GM21515 (cell line): ENCODE data around the gene BPIFB1.

Source experiments
- ATAC-seq: cut with Tn5 transposase; IDR thresholded peaks from one replicate; pipeline ENCODE4 v1.9.1; 2021; ENCODE audit not compliant: unreplicated experiment

BPIFB1 gene

GRCh38 chr20:33291830-33292355 is 8.9 kb downstream of the BPIFB1 start:
- ATAC-seq, result no peak

GRCh38 chr20:33296206-33296605 is 13.2 kb downstream of the BPIFB1 start:
- ATAC-seq, result no peak

- no peak for ATAC-seq
These were observed 15.4 kb downstream of the BPIFB1 start for GRCh38 chr20:33298391-33298790.

GRCh38 chr20:33299111-33299603 is 16.1 kb downstream of the BPIFB1 start:
- ATAC-seq, result no peak

GRCh38 chr20:33301192-33301930 is 18.3 kb downstream of the BPIFB1 start:
- ATAC-seq, result no peak

- ATAC-seq, result no peak
These were observed 20.6 kb downstream of the BPIFB1 start for GRCh38 chr20:33303595-33303994.

- no peak for ATAC-seq
These were observed 21.0 kb downstream of the BPIFB1 start for GRCh38 chr20:33304046-33304445.

- no peak for ATAC-seq
These were observed 22.6 kb downstream of the BPIFB1 start for GRCh38 chr20:33305589-33306057.

- no peak for ATAC-seq
These were observed 23.2 kb downstream of the BPIFB1 start for GRCh38 chr20:33306228-33306627.

GRCh38 chr20:33306807-33307206 is 23.8 kb downstream of the BPIFB1 start:
- ATAC-seq, result no peak

GRCh38 chr20:33308668-33309067 is 25.7 kb downstream of the BPIFB1 start:
- no peak for ATAC-seq

- no peak for ATAC-seq
These were observed 26.6 kb downstream of the BPIFB1 start for GRCh38 chr20:33309631-33310030.

GRCh38 chr20:33310327-33310899 is 27.4 kb downstream of the BPIFB1 start:
- no peak for ATAC-seq

- ATAC-seq, result no peak
These were observed 28.0 kb downstream of the BPIFB1 start for GRCh38 chr20:33311011-33311410.

- ATAC-seq, result no peak
These were observed 29.0 kb downstream of the BPIFB1 start for GRCh38 chr20:33311996-33312395.

- ATAC-seq, result no peak
These were observed 29.6 kb downstream of the BPIFB1 start for GRCh38 chr20:33312583-33312982.

- no peak for ATAC-seq
These were observed 30.8 kb downstream of the BPIFB1 start for GRCh38 chr20:33313686-33314314.

GRCh38 chr20:33316343-33316742 is 33.3 kb downstream of the BPIFB1 start:
- ATAC-seq, result no peak

GRCh38 chr20:33316958-33317357 is 33.9 kb downstream of the BPIFB1 start:
- no peak for ATAC-seq

GRCh38 chr20:33317424-33318095 is 34.5 kb downstream of the BPIFB1 start:
- ATAC-seq, result no peak

GRCh38 chr20:33318096-33318429 is 35.0 kb downstream of the BPIFB1 start:
- no peak for ATAC-seq
